HG02763 (cell line): ENCODE measurements around the gene ACADL.
"Not testable (repeated sequence)": the region's sequence is repeated elsewhere in the genome, so short reads cannot be mapped to it uniquely, and the experiment has no call there.

Experiments
- ATAC-seq: cut with Tn5 transposase; IDR thresholded peaks from one replicate; pipeline ENCODE4 v1.9.1; 2021; ENCODE audit warnings: mild to moderate bottlenecking, moderate library complexity; ENCODE audit not compliant: unreplicated experiment

The ACADL gene

GRCh38 chr2:210203147-210203546, 22.1 kb downstream of the ACADL start:
- ATAC-seq: no peak

- no peak for ATAC-seq
Observed at GRCh38 chr2:210199854-210200253, 25.4 kb downstream of the ACADL start.

GRCh38 chr2:210199186-210199765, 26.0 kb downstream of the ACADL start:
- no peak for ATAC-seq

GRCh38 chr2:210198326-210198725, 26.9 kb downstream of the ACADL start:
- no peak for ATAC-seq

- ATAC-seq: no peak
Observed at GRCh38 chr2:210197720-210198119, 27.5 kb downstream of the ACADL start.

- ATAC-seq: no peak
Observed at GRCh38 chr2:210195101-210195852, 30.0 kb downstream of the ACADL start.

- ATAC-seq: no peak
Observed at GRCh38 chr2:210190345-210190744, 34.9 kb downstream of the ACADL start.

GRCh38 chr2:210189452-210190138, 35.7 kb downstream of the ACADL start:
- no peak for ATAC-seq

GRCh38 chr2:210188755-210189154, 36.5 kb downstream of the ACADL start:
- ATAC-seq: no peak

GRCh38 chr2:210188190-210188589, 37.1 kb downstream of the ACADL start:
- no peak for ATAC-seq

- ATAC-seq: not testable (repeated sequence)
Observed at GRCh38 chr2:210183936-210184335, 41.3 kb downstream of the ACADL start.

- not testable (repeated sequence) for ATAC-seq
Observed at GRCh38 chr2:210181606-210182088, 43.6 kb downstream of the ACADL start.

- not testable (repeated sequence) for ATAC-seq
Observed at GRCh38 chr2:210181033-210181605, 44.1 kb downstream of the ACADL start.

- no peak for ATAC-seq
Observed at GRCh38 chr2:210180477-210180876, 44.8 kb downstream of the ACADL start.

- ATAC-seq: no peak
Observed at GRCh38 chr2:210179351-210179990, 45.8 kb downstream of the ACADL start.

GRCh38 chr2:210177769-210178168, 47.5 kb downstream of the ACADL start:
- ATAC-seq: no peak

- not testable (repeated sequence) for ATAC-seq
Observed at GRCh38 chr2:210177115-210177514, 48.1 kb downstream of the ACADL start.

GRCh38 chr2:210174086-210174485, 51.2 kb downstream of the ACADL start:
- no peak for ATAC-seq

- ATAC-seq: no peak
Observed at GRCh38 chr2:210172219-210172575, 53.0 kb downstream of the ACADL start.

GRCh38 chr2:210171309-210172218, 53.7 kb downstream of the ACADL start, which contains the start of gene KANSL1L:
KANSL1L (minus strand) TSS chr2:210171409; CDS start chr2:210154582, 16,827 bp downstream.
- ATAC-seq: peak; percentile 72
